ENCODE results near the gene NKX3-2. TPM values are rescaled to one million over a fixed set of nuclear protein-coding genes. Genes with fewer than 3 reads are reported as not detected.
A peak's percentile ranks its signal among the peaks of the same experiment; 100 is the strongest.
"Not testable (repeated sequence)": the region's sequence is repeated elsewhere in the genome, so short reads cannot be mapped to it uniquely, and the experiment has no call there.

Gene NKX3-2
- 0.12 and 0.38 TPM in 2 replicates for total RNA-seq (2014; rRNA removed; shearing (Covaris generic))
- polyA plus RNA-seq (2014; cell fraction: nucleus; rRNA removed), result 1.9 and 2.3 TPM in 2 replicates

DNA sequence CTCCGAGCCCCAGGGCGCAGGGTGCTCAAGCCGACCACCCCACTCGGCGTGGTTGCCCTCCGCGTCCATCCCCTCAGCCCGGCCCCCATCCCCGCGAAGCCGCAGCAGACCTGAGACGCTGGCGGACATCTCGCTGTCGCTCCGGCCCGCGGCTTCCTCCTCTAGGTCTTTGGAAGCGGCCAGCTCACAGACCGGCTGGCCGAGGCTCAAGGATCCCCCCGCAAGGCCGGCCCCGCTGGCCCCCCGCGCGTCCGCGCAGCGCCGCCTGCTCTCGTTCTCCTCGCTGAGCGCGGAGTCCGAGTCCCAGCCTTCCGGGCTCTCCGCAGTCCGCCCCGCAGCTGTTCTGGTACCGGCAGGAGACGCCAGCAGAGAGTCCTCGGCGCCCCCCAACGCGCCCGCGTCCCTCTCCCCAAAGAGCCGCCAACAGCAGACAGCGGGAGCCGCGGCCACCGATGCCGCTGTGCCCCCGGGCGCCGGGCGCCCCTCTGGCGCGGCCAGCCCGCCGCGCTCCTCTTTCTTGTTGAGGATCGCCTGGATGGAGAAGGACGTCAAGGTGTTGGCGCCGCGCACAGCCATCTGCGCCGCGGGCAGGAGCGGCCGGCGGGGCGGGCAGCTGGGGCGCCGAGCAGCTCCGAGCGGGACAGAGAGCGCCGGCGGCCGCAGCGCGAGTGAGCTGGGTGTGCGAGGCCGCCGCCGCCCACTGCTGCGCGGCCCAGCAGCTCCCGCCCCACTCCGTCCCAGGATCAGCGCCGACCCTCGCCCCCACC lies at the start of gene NKX3-2:
TSS of gene NKX3-2 (minus strand) at position 670 of the 767 bp plus-strand sequence. CDS start at position 576, 94 bp downstream.
- DNase-seq (ENCODE audit: extremely low read depth, low read depth), result no peak

GRCh38 chr4:13592220-13592619 lies 47.9 kb upstream of the NKX3-2 start:
- DNase-seq (ENCODE audit: extremely low read depth, low read depth), result no peak

- DNase-seq (ENCODE audit: extremely low read depth, low read depth), result no peak
These were observed 46.5 kb upstream of the NKX3-2 start for GRCh38 chr4:13590766-13591165.

DNA sequence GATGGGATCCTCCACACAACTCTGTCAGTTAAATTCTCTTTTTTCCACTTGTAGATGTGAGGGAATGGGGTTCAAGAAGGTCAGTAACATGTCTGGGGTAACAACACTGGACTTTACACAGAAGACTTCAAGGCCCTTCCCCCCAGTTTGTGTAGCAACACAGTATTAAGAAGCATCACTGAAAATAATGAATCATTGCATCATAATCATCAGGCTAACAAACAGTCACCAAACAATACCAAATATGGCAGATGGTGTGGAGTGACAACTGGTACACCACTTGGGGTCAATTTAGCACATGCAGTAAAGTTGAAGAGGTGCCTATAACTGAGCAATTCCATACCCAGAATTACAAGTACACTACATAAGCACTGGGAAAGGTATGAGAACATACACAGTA lies 44.6 kb upstream of the NKX3-2 start:
- DNase-seq (ENCODE audit: extremely low read depth, low read depth), result no peak

- DNase-seq (ENCODE audit: extremely low read depth, low read depth), result no peak
These were observed 40.2 kb upstream of the NKX3-2 start for GRCh38 chr4:13584481-13584880.

DNA sequence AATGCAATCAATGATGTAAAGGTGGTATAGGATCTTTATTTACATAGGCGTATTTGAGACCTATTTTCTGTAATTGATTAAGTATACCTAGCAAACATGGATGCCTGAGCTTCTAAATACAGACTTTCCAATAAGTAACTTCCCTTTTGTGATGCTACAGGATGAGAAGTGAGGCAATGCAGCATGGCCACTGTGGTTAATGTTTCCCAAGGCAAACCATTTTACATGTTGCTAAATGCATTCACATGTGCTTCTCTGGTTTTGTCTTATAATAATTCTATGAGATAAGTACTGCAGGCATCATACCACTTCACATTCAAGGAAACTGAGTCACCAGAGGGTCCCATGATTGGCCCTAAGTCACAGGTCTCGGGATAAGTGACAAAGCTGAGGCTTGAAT lies 35.7 kb upstream of the NKX3-2 start:
- DNase-seq (ENCODE audit: extremely low read depth, low read depth), result no peak

- no peak for DNase-seq (ENCODE audit: extremely low read depth, low read depth)
These were observed 33.4 kb upstream of the NKX3-2 start for GRCh38 chr4:13577660-13578059.

GRCh38 chr4:13570916-13571315 lies 26.6 kb upstream of the NKX3-2 start:
- no peak for DNase-seq (ENCODE audit: extremely low read depth, low read depth)

- no peak for DNase-seq (ENCODE audit: extremely low read depth, low read depth)
These were observed 22.8 kb upstream of the NKX3-2 start for GRCh38 chr4:13567125-13567524.

DNA sequence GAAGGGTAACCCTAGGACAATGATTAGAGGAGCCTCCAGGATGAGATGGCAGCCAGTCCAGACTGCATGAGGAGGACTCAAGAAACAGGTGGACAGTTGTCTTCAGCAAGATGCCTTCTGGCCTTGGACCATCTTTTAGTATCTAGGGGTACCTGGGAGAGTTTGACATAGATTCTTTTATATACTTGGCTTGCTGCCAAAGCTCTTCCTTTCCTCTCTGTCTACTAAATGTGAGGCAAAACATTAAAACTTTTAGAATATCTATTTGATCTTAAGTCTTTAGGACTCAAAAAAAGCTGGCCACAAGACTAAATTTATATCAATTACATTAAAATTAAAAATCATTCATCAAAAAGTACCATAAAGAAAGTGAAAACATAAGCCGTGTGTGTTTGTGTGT lies 18.6 kb upstream of the NKX3-2 start:
- DNase-seq (ENCODE audit: extremely low read depth, low read depth), result no peak

DNA sequence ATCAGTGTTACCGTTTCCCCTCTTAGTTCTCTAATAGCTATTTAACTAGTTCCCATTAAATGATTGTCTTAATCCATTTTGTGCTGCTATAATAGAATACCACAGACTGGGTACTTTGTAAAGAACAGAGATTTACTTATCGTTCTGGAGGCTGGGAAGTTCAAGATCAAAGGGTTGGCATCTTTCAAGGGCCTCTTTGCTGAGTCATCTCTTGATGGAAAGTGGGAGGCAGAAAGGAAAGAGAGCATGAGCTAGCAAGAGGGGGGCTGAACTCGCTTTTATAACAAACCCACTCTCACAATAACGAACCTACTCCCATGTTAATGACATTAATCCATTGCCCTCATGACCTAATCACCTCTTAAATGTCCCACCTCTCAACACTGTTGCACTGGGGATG lies 17.4 kb upstream of the NKX3-2 start:
- no peak for DNase-seq (ENCODE audit: extremely low read depth, low read depth)

DNA sequence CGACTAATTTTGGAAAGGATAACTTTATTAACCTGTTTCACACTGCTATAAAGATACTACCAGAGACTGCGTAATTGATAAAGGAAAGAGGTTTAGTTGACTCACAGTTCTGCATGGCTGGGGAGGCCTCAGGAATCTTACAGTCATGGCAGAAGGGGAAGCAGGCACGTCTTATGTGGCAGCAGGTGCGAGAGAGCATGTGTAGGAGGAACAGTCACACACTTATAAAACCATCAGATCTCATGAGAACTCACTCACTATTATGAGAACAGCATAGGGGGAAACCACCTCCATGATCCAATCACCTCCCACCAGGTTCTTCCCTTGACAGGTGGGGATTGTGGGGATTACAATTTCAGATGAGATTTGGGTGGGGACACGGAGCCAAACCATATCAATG lies 15.8 kb upstream of the NKX3-2 start:
- DNase-seq (ENCODE audit: extremely low read depth, low read depth), result not testable (repeated sequence)

- no peak for DNase-seq (ENCODE audit: extremely low read depth, low read depth)
These were observed 15.1 kb upstream of the NKX3-2 start for GRCh38 chr4:13559413-13559812.

GRCh38 chr4:13558881-13559280 lies 14.6 kb upstream of the NKX3-2 start:
- DNase-seq (ENCODE audit: extremely low read depth, low read depth), result no peak

GRCh38 chr4:13555325-13555724 lies 11.0 kb upstream of the NKX3-2 start:
- DNase-seq (ENCODE audit: extremely low read depth, low read depth), result no peak

- DNase-seq (ENCODE audit: extremely low read depth, low read depth), result no peak
These were observed 8.8 kb upstream of the NKX3-2 start for GRCh38 chr4:13553081-13553480.

- DNase-seq (ENCODE audit: extremely low read depth, low read depth), result peak; percentile 64
These were observed 4.8 kb upstream of the NKX3-2 start for GRCh38 chr4:13548984-13549546.

DNA sequence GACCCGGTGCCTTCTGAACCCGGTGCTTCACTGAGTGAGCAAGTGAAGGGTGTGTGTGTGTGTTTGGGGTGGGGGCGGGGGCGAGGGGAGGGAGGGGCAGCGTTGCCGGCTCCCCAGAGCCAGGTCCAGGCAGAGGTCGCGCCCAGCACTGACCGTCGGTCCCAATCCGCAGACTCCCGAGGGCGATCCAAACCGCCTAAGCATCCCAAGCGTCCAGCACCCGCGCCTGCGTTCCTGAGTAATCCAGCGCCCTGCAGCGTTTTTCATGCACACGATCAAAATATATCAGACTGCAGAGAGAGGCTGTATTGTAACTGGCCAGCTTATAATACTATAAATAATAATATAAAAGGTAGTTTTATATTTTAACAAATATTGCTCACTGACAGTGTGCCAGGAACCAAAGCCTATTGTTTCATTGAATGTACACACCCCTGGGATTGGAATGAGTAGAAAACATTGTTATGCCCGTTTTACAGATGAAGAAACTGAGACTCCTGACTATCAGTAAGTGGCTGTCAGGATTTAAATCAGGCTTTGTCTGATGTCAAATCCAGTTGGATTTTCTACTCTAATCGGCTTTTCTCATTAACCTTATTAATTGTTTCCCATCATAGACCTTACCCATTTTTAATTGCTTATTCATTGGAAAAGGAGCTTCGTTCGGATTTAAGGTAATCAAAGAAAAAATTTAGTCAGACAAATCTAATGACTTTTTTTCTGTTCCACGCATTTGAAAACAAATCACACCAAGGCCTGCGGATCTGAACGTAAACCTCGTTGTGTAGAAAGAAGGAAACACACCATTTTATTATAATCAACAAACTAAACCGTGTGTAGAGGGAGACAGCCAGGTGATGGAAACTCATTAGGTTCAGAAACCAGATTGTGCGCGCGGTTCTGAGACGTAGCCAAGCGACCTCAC lies 4.0 kb upstream of the NKX3-2 start:
- DNase-seq (ENCODE audit: extremely low read depth, low read depth), result peak; percentile 3

- no peak for DNase-seq (ENCODE audit: extremely low read depth, low read depth)
These were observed 3.3 kb upstream of the NKX3-2 start for GRCh38 chr4:13547485-13548041.

- no peak for DNase-seq (ENCODE audit: extremely low read depth, low read depth)
These were observed 2.7 kb upstream of the NKX3-2 start for GRCh38 chr4:13546941-13547484.

Data from NCI-H460 (cell line).